Ovary (tissue), 9 donors: Measurements from ENCODE around the gene SPATA6L. TPM values are rescaled to one million over a fixed set of nuclear protein-coding genes. Genes with fewer than 3 reads are reported as not detected.
A peak's percentile ranks its signal among the peaks of the same experiment; 100 is the strongest.
"Not testable (repeated sequence)": the region's sequence is repeated elsewhere in the genome, so short reads cannot be mapped to it uniquely, and the experiment has no call there.

Experiments used
- DNase-seq, 5 donors: peaks; one replicate each; pipeline ENCODE4 v3.0.0-alpha.2; 2019 to 2020
- H3K27ac ChIP-seq, 2 donors: fragments of 200-600 bp; one replicate each; pipeline versions ENCODE4 v1.5.1 to v1.8.0; 2019 to 2022
- H3K27me3 ChIP-seq: fragments of 200-600 bp; one replicate; pipeline ENCODE4 v1.8.0; 2022
- H3K36me3 ChIP-seq: fragments of 200-600 bp; sonication (generic); one replicate; pipeline ENCODE4 v1.5.1; 2019
- H3K4me1 ChIP-seq: one replicate; pipeline ENCODE4 v1.8.1; 2013; ENCODE audit warnings: mild to moderate bottlenecking, moderate library complexity; ENCODE audit not compliant: insufficient read depth
- H3K4me3 ChIP-seq: fragments of 200-600 bp; sonication (generic); one replicate; pipeline ENCODE4 v1.5.1; 2017
- H3K9me3 ChIP-seq, 2 donors: fragments of 200-600 bp in 1 of 2; sonication (generic) in 1 of 2; one replicate each; pipeline versions ENCODE4 v1.5.1 to v1.8.1; 2013 to 2019; ENCODE audit warnings: mild to moderate bottlenecking in 1 of 2, moderate library complexity in 1 of 2
- CTCF ChIP-seq, 3 donors: fragments of 450-650 bp in 2 of 3; fragments of 200-600 bp in 1 of 3; IDR thresholded peaks; one replicate each; pipeline versions ENCODE4 v1.5.1 to v1.8.0; 2016 to 2022; ENCODE audit warnings: antibody characterized with exemption in 3 of 3, mild to moderate bottlenecking in 1 of 3
- EP300 ChIP-seq: sonication (generic); formaldehyde crosslinking; IDR thresholded peaks from one replicate; pipeline ENCODE4 v1.6.1; 2017; ENCODE audit warnings: antibody characterized with exemption
- POLR2A ChIP-seq: fragments of 450-650 bp; IDR thresholded peaks from one replicate; pipeline ENCODE4 v1.6.1; 2017; ENCODE audit warnings: antibody characterized with exemption, mild to moderate bottlenecking, moderate library complexity
- WGBS, 3 donors: extraction: QIAGEN DNeasy Blood & Tissue Kit in 1 of 3; methylation state at CpG; one replicate each; pipeline versions ENCODE4 v1.1.5 to v1.1.7; 2013 to 2017; 5-methylcytosine and 5-hydroxymethylcytosine counted together
- intact Hi-C, 4 donors: fragments of 100-400 bp; cut with DNase I; formaldehyde crosslinking; loops; one replicate each; pipeline versions ENCODE4 v1.11.0 to v1.15.1; 2022 to 2023
- polyA plus RNA-seq, 2 donors: library from polyadenylated mRNA; stranded (reverse); fragments of 200-250 nt in 1 of 2; fragments of 350-450 nt in 1 of 2; fragmentation: Illumina TruSeq in 1 of 2; extraction: RNeasy Lipid Tissue Mini Kit (QIAGEN cat#74804) in 1 of 2; gene quantifications; one replicate each; pipeline ENCODE4 v1.2.3, GENCODE V29; 2013 to 2014
- total RNA-seq, 7 donors: library from RNA; depleted of rRNA in 2 of 7; stranded (reverse); fragments of >200 nt in 2 of 7; fragmentation: NEBNext Ultra II Directional in 3 of 7; extraction: Animal tissue kit (Norgen Biotek cat#: 25700) in 3 of 7; gene quantifications; one replicate each; pipeline versions ENCODE4 v1.1.0 to v1.2.4, GENCODE V29; 2016 to 2023
- donor health status: DM: no; HTN: no; CAD: no; lungs with moderate emphysema.
- donor health status: DM: no; HTN: no; CAD: no.
- donor health status: Bipolar disorder and iron deficiency.
- donor health status: DM: yes; HTN: yes; CAD: no.
- donor health status: DM: no; HTN: no; CAD: no.
- donor health status: DM: yes; HTN: yes; CAD: no.

SPATA6L gene
- total and polyA plus RNA-seq, 9 donors = 0.69 to 25.0 (median 2.1) TPM

GRCh38 chr9:4617752-4618151 is 48.5 kb downstream of the SPATA6L start:
- intact Hi-C loops = no loop called here
- Histone ChIP-seq H3K4me3 (no peak overlapping the region), H3K4me1 (peaks cover 1% of the 10 kb centered on the region), H3K27me3 (no peaks in the 10 kb centered on the region), H3K9me3 (no peaks in the 10 kb centered on the region), H3K27ac (no peak overlapping the region), H3K36me3 (no peaks in the 10 kb centered on the region)
- DNase-seq = no peak
- WGBS, 3 donors = 52 to 65% (median 54%) methylated on average over 3 of the region's 3 CpGs
- no peak for TF ChIP-seq POLR2A
- no peak for TF ChIP-seq CTCF (IDR thresholded peaks at IDR 0.05)
- no peak for TF ChIP-seq EP300

- Histone ChIP-seq H3K4me3 (no peak overlapping the region), H3K9me3 (no peaks in the 10 kb centered on the region), H3K27ac (no peak overlapping the region), H3K27me3 (no peaks in the 10 kb centered on the region), H3K36me3 (no peaks in the 10 kb centered on the region), H3K4me1 (peaks cover 1% of the 10 kb centered on the region)
- 86 to 94% (median 88%) methylated on average over 5 of the region's 5 CpGs for WGBS, 3 donors
- TF ChIP-seq POLR2A (no peak), EP300 (no peak), CTCF (IDR thresholded peaks at IDR 0.05) (no peak)
- DNase-seq = no peak
- intact Hi-C loops = no loop called here
Observed at GRCh38 chr9:4615778-4616177, 50.5 kb downstream of the SPATA6L start.

GRCh38 chr9:4615251-4615650 is 51.0 kb downstream of the SPATA6L start:
- Histone ChIP-seq H3K4me1 (peaks cover 1% of the 10 kb centered on the region), H3K27ac (no peak overlapping the region), H3K4me3 (no peak overlapping the region), H3K36me3 (no peaks in the 10 kb centered on the region), H3K9me3 (no peaks in the 10 kb centered on the region), H3K27me3 (no peaks in the 10 kb centered on the region)
- DNase-seq = no peak
- WGBS, 3 donors = 16 to 23% (median 20%) methylated on average over 4 of the region's 4 CpGs
- intact Hi-C loops = no loop called here
- no peak for TF ChIP-seq EP300

GRCh38 chr9:4614627-4615026 is 51.7 kb downstream of the SPATA6L start:
- intact Hi-C loops = no loop called here
- Histone ChIP-seq H3K27ac (no peak overlapping the region), H3K4me1 (no peaks in the 10 kb centered on the region), H3K27me3 (no peaks in the 10 kb centered on the region), H3K36me3 (no peaks in the 10 kb centered on the region), H3K4me3 (no peak overlapping the region), H3K9me3 (no peaks in the 10 kb centered on the region)
- no peak for DNase-seq
- 98 to 100% (median 100%) methylated on average over 1 of the region's 1 CpG for WGBS, 3 donors
- no peak for TF ChIP-seq EP300
- TF ChIP-seq POLR2A = no peak
- TF ChIP-seq CTCF (IDR thresholded peaks at IDR 0.05) = no peak

GRCh38 chr9:4606033-4606432 is 60.2 kb downstream of the SPATA6L start:
- WGBS, 3 donors = 76 to 89% (median 79%) methylated on average over 10 to 15 of the region's 15 CpGs

GRCh38 chr9:4604678-4605095 is 61.6 kb downstream of the SPATA6L start:
- DNase-seq = peak in 4 of 5 donors; percentile 19 to 64 (median 33)
- TF ChIP-seq CTCF (IDR thresholded peaks at IDR 0.05) (peak in 2 of 3 donors; percentile 26 to 46), EP300 (no peak), POLR2A (no peak)
- intact Hi-C loops = no loop called here

More at GRCh38 chr9:4606033-4606432, 60.2 kb downstream of the SPATA6L start:
- H3K27me3 ChIP-seq, H3K4me1 ChIP-seq, H3K4me3 ChIP-seq, H3K9me3 ChIP-seq, intact Hi-C loops, DNase-seq, H3K27ac ChIP-seq, H3K36me3 ChIP-seq: not testable (repeated sequence)

More at GRCh38 chr9:4604678-4605095, 61.6 kb downstream of the SPATA6L start:
- Histone ChIP-seq H3K9me3 (no peaks in the 10 kb centered on the region), H3K36me3 (no peaks in the 10 kb centered on the region), H3K27me3 (no peaks in the 10 kb centered on the region), H3K27ac (no peak overlapping the region), H3K4me1 (no peaks in the 10 kb centered on the region), H3K4me3 (no peak overlapping the region)
